HG02970 (cell line): Measurements from ENCODE around the gene TMEM141.
"Not testable (repeated sequence)": the region's sequence is repeated elsewhere in the genome, so short reads cannot be mapped to it uniquely, and the experiment has no call there.

ENCODE experiments used
- ATAC-seq: cut with Tn5 transposase; IDR thresholded peaks from one replicate; pipeline ENCODE4 v1.9.1; 2021; ENCODE audit warnings: mild to moderate bottlenecking, moderate library complexity, moderate number of reproducible peaks; ENCODE audit not compliant: unreplicated experiment, low FRiP score

Gene TMEM141

GRCh38 chr9:136842380-136842948, 51.3 kb downstream of the TMEM141 start, which contains the start of gene AJM1:
AJM1 (plus strand) TSS chr9:136842478; CDS start chr9:136844415, 1,937 bp downstream.
- not testable (repeated sequence) for ATAC-seq
